ENCODE measurements around the gene CIB2. TPM values are rescaled to one million over a fixed set of nuclear protein-coding genes. Genes with fewer than 3 reads are reported as not detected.

Gene CIB2
- total RNA-seq, 1 donor from 2014 or later: 7.5 TPM

Other genes starting within 250 kb of the CIB2 start
- gene TBC1D2B, start 53.7 kb downstream of the CIB2 start, total RNA-seq: 30.7 and 41.5 TPM in 2 replicates
- not detected in 2 replicates for gene SH2D7, start 38.9 kb downstream of the CIB2 start, total RNA-seq
- 32.8 and 38.6 TPM in 2 replicates for gene IDH3A, start 17.9 kb upstream of the CIB2 start, total RNA-seq
- under 0.01 TPM in 1 of 2 replicates, not detected in the other for gene ACSBG1, start 103.1 kb upstream of the CIB2 start, total RNA-seq
- 10.2 and 12.2 TPM in 2 replicates for gene DNAJA4, start 133.1 kb upstream of the CIB2 start, total RNA-seq
- 44.4 and 45.0 TPM in 2 replicates for gene SKIC8, start 168.2 kb upstream of the CIB2 start, total RNA-seq
- gene CRABP1, start 208.9 kb upstream of the CIB2 start, total RNA-seq: not detected in 2 replicates